GM21367 (cell line): ENCODE data around the gene FNBP1L.
"Not testable (repeated sequence)": the region's sequence is repeated elsewhere in the genome, so short reads cannot be mapped to it uniquely, and the experiment has no call there.

Source experiments
- ATAC-seq: cut with Tn5 transposase; IDR thresholded peaks from one replicate; pipeline ENCODE4 v1.9.1; 2021; ENCODE audit not compliant: unreplicated experiment

FNBP1L gene

GRCh38 chr1:93442741-93443140, 5.2 kb upstream of the FNBP1L start:
- no peak for ATAC-seq

- ATAC-seq = no peak
Observed at GRCh38 chr1:93443454-93443853, 4.5 kb upstream of the FNBP1L start.

- ATAC-seq = no peak
Observed at GRCh38 chr1:93446837-93447451, 974 bp upstream of the FNBP1L start.

- no peak for ATAC-seq
Observed at GRCh38 chr1:93448292-93448982, 519 bp downstream of the FNBP1L start.

- no peak for ATAC-seq
Observed at GRCh38 chr1:93448983-93449804, 1.3 kb downstream of the FNBP1L start.

- ATAC-seq = no peak
Observed at GRCh38 chr1:93450321-93450720, 2.4 kb downstream of the FNBP1L start.

- no peak for ATAC-seq
Observed at GRCh38 chr1:93453911-93454310, 6.0 kb downstream of the FNBP1L start.

- no peak for ATAC-seq
Observed at GRCh38 chr1:93459126-93459525, 11.2 kb downstream of the FNBP1L start.

GRCh38 chr1:93461236-93461635, 13.3 kb downstream of the FNBP1L start:
- ATAC-seq = no peak

- no peak for ATAC-seq
Observed at GRCh38 chr1:93463960-93464359, 16.0 kb downstream of the FNBP1L start.

- ATAC-seq = not testable (repeated sequence)
Observed at GRCh38 chr1:93465371-93466082, 17.6 kb downstream of the FNBP1L start.

GRCh38 chr1:93467606-93468005, 19.7 kb downstream of the FNBP1L start:
- no peak for ATAC-seq

GRCh38 chr1:93468662-93469061, 20.7 kb downstream of the FNBP1L start:
- no peak for ATAC-seq

- ATAC-seq = not testable (repeated sequence)
Observed at GRCh38 chr1:93469223-93469622, 21.3 kb downstream of the FNBP1L start.

GRCh38 chr1:93471284-93471683, 23.4 kb downstream of the FNBP1L start:
- no peak for ATAC-seq

- ATAC-seq = no peak
Observed at GRCh38 chr1:93471911-93472310, 24.0 kb downstream of the FNBP1L start.

GRCh38 chr1:93474321-93474720, 26.4 kb downstream of the FNBP1L start:
- ATAC-seq = no peak

GRCh38 chr1:93475681-93476080, 27.8 kb downstream of the FNBP1L start:
- ATAC-seq = no peak

- not testable (repeated sequence) for ATAC-seq
Observed at GRCh38 chr1:93479133-93479745, 31.3 kb downstream of the FNBP1L start.

GRCh38 chr1:93481899-93482298, 34.0 kb downstream of the FNBP1L start:
- ATAC-seq = not testable (repeated sequence)

GRCh38 chr1:93483200-93483599, 35.3 kb downstream of the FNBP1L start:
- ATAC-seq = no peak
